ENCODE data around the gene LAMC3.

The LAMC3 gene

DNA sequence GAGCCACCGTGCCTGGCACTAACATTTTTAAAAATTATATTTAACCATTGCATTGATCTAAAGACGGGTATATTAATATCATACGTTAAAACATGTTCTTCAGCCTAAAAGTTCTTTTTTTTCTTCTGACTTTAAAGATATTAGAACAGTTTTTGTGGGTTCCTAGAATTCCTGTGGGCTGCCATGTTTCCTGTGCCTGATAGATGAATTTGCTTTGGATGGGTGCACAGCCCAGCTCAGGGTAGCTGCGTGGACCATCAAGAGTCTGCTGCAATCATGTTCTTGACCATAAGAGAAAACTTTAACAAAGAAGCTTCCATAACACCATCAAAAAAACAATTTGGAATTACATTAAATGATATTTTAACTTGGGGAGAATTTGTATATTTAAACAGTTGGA lies 2.4 kb upstream of the LAMC3 start:
- no peak for DNase-seq
- Mint-ChIP-seq H3K36me3 (no peaks in the 10 kb centered on the region), H3K27me3 (peaks cover 19 to 41% of the 10 kb centered on the region in 2 donors), H3K4me1 (peaks cover 0 to 4% of the 10 kb centered on the region in 2 donors), H3K4me3 (no peak overlapping the region), H3K9me3 (no peaks in the 10 kb centered on the region), H3K27ac (no peak overlapping the region)
- no peak for ATAC-seq (replicated peaks)

DNA sequence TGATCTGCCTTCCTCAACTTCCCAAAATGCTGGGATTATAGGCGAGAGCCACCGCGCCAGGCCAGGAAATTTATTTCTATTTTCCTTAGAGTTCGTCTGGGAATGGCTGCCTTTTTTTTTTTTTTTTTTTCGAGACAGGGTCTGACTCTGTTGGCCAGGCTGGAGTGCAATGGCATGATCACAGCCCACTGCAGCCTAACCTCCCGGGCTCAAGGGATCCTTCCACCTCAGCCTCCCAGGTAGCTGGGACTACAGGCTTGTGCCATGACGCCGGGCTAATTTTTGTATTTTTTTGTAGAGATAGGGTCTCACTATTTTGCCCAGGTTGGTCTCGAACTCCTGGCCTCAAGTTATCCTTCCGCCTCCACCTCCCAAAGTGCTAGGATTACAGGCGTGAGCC lies 888 bp upstream of the LAMC3 start:
- no peak overlapping the region for H3K27ac Mint-ChIP-seq
- H3K36me3 Mint-ChIP-seq, result no peaks in the 10 kb centered on the region
- H3K27me3 Mint-ChIP-seq, result peaks cover 26 to 39% of the 10 kb centered on the region in 2 donors
- peaks cover 0 to 4% of the 10 kb centered on the region in 2 donors for H3K4me1 Mint-ChIP-seq
- no peak for ATAC-seq (replicated peaks)
- no peaks in the 10 kb centered on the region for H3K9me3 Mint-ChIP-seq
- no peak overlapping the region for H3K4me3 Mint-ChIP-seq
- DNase-seq, result no peak

DNA sequence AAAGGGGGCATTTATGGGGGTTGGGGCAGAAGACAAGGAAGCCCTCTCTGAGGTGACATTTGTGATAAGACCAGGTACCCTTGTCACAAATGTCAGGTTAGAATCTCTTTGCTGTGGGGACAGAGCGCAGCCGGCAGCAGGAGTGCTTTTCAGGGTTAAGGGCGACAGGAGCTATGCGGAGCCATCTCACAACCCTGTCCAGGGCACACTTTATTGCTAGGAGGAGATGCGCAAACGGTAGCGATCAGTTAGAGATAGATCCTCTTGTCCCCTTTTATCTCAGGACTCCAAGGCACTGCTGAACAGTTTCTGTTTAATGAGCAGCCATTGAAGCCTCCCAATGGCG lies 438 bp upstream of the LAMC3 start:
- H3K27me3 Mint-ChIP-seq, result peaks cover 30 to 39% of the 10 kb centered on the region in 2 donors
- DNase-seq (no peak), ATAC-seq (replicated peaks) (no peak)
- H3K9me3 Mint-ChIP-seq, result no peaks in the 10 kb centered on the region
- H3K4me1 Mint-ChIP-seq, result peaks cover 0 to 4% of the 10 kb centered on the region in 2 donors
- no peak overlapping the region for H3K27ac Mint-ChIP-seq
- H3K36me3 Mint-ChIP-seq, result no peaks in the 10 kb centered on the region
- H3K4me3 Mint-ChIP-seq, result peak overlapping the region; percentile 11 to 62

DNA sequence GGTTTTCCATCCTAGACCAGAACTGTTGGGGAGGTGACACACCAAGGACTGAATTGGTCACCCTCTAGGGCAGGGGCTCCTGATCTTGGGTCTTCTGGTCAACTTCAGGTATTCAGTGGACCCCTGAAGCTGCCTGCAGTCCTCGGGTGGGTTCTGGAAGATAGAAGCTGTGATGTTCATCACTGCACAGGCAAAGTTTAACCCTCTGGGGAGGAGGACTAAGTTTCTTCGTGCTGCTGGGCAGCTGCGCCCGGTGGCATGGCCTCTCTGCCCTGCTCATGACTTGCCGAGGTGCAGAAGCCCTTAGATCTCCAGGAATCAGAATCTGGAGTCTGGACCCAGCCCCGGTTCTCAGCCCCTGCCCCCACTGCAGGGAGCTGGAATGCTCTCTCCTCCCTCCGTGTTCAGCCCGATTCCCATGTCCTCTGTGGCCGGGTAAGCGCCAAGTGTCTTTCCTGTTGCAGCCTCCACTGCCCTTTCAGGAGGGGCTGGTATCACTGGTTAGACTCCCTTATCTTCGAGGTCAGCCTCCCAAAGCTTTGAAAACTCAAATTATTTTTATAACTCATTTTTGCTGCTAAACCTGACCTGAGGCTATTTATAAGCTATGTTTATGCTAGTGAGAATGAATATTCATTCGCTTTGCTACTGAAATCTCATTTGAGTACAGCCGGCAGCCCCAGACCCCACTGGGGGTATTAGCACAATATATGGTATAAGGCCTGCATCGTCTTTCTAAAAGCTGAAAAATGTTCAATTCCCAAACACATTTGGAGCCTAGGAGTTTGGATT lies 1.7 kb downstream of the LAMC3 start:
- H3K4me1 Mint-ChIP-seq, result peaks cover 0 to 4% of the 10 kb centered on the region in 2 donors
- ATAC-seq (replicated peaks) (no peak), DNase-seq (no peak)
- peaks cover 39% of the 10 kb centered on the region in 2 donors for H3K27me3 Mint-ChIP-seq
- no peak overlapping the region for H3K4me3 Mint-ChIP-seq
- H3K27ac Mint-ChIP-seq, result no peak overlapping the region
- no peaks in the 10 kb centered on the region for H3K9me3 Mint-ChIP-seq
- no peaks in the 10 kb centered on the region for H3K36me3 Mint-ChIP-seq

DNA sequence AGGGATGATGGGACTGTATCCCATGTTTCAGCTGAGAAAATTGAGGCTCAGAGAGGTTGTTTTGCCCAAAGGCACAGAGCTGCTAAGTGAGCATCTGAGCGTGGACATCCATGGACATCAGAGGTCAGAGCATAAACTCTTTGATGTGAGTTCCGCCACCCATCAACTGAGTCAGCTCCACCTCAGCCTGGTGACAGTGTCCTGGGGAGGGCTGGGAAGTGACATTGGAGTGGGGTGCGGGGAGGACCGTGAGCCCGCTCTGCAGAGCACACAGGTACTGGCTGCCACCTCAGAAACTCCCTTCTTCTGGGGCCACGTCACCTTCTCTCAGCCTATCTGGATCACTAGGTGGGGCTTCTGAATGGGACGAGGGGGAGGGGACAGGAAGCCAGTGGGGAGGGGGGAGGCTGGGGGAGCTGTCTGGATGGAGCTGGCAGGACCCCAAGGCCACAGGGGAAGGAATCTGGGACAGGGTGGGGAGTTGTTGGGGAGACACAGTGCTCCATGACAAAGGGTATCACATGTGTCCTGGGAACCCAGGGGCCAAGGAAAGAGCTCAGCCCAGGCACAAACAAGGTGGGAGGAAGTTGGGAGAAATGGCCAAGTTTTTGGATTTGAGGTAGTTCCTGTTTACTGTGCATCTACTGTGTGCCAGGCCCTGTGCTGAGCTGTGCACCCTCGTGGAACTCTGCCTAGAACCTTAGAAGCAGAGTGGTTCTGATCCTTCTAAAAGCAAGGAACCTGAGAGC lies 2.5 kb downstream of the LAMC3 start:
- Mint-ChIP-seq H3K27me3 (peaks cover 39 to 46% of the 10 kb centered on the region in 2 donors), H3K9me3 (no peaks in the 10 kb centered on the region), H3K27ac (no peak overlapping the region)

DNA sequence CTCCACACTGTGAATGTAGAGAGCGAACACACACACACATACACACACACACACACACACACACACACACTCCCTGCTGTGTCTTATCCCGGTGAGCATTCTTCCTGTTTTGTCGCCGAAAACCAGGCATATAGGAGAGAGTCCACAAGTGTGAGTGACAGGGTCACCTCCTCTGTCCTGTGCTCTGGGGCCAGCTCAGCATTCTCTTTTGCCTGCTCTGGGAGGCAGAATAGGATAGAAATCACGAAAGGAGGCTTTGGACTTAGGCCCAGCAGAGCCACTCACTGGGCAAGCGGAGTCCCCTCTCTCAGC lies 3.0 kb downstream of the LAMC3 start:
- no peak for ATAC-seq (replicated peaks)
- no peak overlapping the region for H3K27ac Mint-ChIP-seq
- no peaks in the 10 kb centered on the region for H3K9me3 Mint-ChIP-seq
- H3K4me3 Mint-ChIP-seq, result no peak overlapping the region
- peaks cover 0 to 4% of the 10 kb centered on the region in 2 donors for H3K4me1 Mint-ChIP-seq
- peaks cover 39 to 46% of the 10 kb centered on the region in 2 donors for H3K27me3 Mint-ChIP-seq
- H3K36me3 Mint-ChIP-seq, result no peaks in the 10 kb centered on the region
- DNase-seq, result no peak

More for the DNA sequence above, 2.5 kb downstream of the LAMC3 start:
- Mint-ChIP-seq H3K4me3 (no peak overlapping the region), H3K36me3 (no peaks in the 10 kb centered on the region), H3K4me1 (peaks cover 0 to 4% of the 10 kb centered on the region in 2 donors)
- DNase-seq, result no peak
- ATAC-seq (replicated peaks), result no peak

DNA sequence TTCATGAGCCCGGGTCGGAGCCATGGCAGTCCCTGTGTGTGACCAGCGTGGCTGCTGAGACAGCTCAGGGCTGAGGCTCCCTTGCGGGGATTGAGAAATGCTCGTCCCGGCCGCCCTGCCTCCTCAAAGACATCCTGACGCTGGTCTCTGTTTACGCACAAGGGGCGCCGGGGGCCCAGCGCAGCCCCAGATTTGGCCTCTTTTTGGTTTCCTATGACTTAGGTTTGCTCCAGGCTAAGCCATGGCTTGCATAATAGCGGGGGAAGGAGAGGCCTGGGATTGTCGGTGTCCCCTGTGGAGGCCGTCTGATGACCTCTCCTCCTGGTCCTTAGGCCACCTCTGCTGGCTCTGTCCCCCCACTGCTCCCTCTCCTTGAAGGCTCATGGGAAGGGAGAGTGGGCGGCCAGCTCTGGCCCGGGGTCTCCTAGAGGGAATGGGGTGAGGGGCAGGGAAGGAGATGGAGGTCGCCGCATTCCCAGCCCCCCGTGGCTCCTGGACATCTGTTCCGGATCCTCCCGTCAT lies 3.5 kb downstream of the LAMC3 start:
- ATAC-seq (replicated peaks) (no peak), DNase-seq (no peak)
- H3K27ac Mint-ChIP-seq, result no peak overlapping the region
- peaks cover 0 to 4% of the 10 kb centered on the region in 2 donors for H3K4me1 Mint-ChIP-seq
- no peaks in the 10 kb centered on the region for H3K9me3 Mint-ChIP-seq
- peaks cover 39 to 46% of the 10 kb centered on the region in 2 donors for H3K27me3 Mint-ChIP-seq
- no peaks in the 10 kb centered on the region for H3K36me3 Mint-ChIP-seq
- H3K4me3 Mint-ChIP-seq, result no peak overlapping the region

DNA sequence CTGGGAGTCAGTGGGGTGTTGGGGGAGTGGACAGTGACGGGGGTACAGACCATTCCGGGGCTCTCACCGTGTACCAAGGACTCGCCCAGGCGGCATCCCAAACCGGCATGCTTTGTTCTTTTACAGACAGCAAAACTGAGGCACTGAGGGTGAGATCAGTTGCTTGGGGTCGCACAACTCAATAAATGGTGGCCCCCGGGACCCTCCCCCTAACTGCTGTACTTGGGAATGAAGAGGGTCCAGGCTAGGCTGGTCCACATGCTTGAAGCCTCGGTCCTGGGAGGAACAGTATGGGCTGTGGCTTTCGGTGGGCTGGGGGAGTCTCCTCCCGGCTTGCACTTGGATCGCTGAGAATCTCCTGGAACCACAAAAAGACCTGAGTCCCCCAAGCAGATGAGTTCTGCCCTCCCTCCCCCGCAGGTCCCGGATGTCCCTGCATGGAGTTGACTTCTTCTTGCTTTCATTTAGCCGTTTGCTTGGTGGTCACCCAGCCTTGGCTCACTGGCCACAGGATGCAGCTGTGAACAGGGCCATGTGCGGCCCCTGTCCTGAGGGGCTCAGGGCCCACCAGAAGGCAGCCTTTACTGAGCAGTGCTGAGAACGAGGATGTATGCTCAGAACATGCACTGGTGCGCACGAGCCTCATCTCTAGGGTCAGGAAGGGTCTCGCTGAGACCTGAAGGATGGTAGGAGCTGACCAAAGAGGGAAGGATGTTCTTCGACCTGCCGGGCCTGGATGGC lies 4.2 kb downstream of the LAMC3 start:
- no peak overlapping the region for H3K27ac Mint-ChIP-seq
- H3K9me3 Mint-ChIP-seq, result no peaks in the 10 kb centered on the region
- peaks cover 38 to 46% of the 10 kb centered on the region in 2 donors for H3K27me3 Mint-ChIP-seq

DNA sequence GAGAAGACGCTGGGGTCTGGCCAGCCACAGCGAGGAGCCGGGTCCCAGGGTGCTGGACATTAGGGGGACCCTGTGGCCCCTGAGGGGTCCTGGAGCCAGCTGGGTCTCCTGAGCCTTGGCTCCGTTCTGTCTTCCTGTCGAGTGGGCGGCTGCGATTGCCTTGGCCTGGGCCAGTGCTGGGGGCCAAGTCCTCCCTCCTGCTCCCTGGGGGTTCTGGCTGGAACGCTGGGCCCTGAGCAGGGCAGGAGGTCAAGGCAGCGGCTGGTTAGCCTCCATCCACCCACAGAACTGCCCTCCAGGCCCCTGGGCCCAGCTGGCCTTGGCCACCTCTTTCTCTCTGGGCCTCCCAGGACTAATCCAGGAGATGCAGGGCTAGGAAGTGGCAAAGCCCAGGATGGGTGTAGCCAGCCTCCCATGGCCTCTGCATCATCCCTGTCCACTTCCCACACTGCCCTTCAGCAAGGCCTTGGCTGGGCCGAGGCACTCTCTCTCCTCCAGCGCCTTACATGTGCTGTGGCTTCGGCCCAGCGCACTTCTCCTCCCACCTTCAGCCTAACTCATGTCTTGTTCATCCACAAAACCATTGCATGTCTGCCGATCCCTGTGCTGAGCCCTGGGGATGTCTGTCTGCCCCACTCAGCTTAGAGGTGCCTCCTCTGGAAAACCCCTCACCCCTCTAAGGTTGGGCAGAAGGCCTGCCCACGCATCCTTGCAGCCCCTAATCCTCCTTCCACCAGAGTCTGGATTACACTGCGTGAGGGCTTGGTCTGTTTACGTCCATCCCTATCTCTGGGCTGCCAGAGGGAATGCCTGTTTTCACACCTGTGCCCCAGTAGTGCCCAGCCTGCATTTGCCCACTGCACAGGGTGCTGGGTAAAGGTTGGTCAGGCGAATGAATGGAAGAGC lies 5.0 kb downstream of the LAMC3 start:
- H3K27me3 Mint-ChIP-seq, result peaks cover 32 to 47% of the 10 kb centered on the region in 2 donors
- no peak for ATAC-seq (replicated peaks)

More for the DNA sequence above, 4.2 kb downstream of the LAMC3 start:
- DNase-seq (no peak), ATAC-seq (replicated peaks) (no peak)
- H3K36me3 Mint-ChIP-seq, result no peaks in the 10 kb centered on the region
- peaks cover 0 to 4% of the 10 kb centered on the region in 2 donors for H3K4me1 Mint-ChIP-seq
- no peak overlapping the region for H3K4me3 Mint-ChIP-seq

GRCh38 chr9:131015112-131015511 lies 6.1 kb downstream of the LAMC3 start:
- Mint-ChIP-seq H3K9me3 (no peaks in the 10 kb centered on the region), H3K4me3 (no peak overlapping the region), H3K27ac (no peak overlapping the region), H3K4me1 (peaks cover 0 to 2% of the 10 kb centered on the region in 2 donors), H3K27me3 (peaks cover 23 to 43% of the 10 kb centered on the region in 2 donors), H3K36me3 (no peaks in the 10 kb centered on the region)
- ATAC-seq (replicated peaks), result no peak
- DNase-seq, result no peak

More for the DNA sequence above, 5.0 kb downstream of the LAMC3 start:
- Mint-ChIP-seq H3K4me3 (no peak overlapping the region), H3K4me1 (peaks cover 0 to 4% of the 10 kb centered on the region in 2 donors), H3K9me3 (no peaks in the 10 kb centered on the region), H3K36me3 (no peaks in the 10 kb centered on the region), H3K27ac (no peak overlapping the region)
- DNase-seq, result no peak

DNA sequence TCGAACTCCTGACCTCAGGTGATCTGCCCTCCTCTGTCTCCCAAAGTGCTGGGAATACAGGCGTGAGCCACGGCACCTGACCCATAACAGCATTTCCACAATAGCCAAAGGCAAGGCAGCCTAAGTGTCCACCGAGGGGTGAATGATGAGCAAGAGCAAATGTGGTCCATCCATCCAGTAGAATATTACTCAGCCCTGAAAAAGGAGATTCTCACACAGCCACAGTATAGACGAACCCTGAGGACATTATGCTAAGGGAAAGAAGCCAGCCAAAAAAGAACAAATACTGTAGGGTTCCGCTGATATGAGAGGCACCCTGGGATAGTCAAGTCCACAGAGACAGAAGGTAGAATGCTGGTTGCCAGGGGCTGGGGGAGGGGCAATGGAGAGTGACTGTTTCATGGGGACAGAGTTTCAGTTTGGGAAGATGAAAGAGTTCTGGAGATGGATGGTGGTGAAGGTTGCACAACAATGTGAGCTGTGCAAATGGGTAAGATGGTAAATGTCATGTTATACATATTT lies 7.0 kb downstream of the LAMC3 start:
- H3K4me1 Mint-ChIP-seq, result peaks cover 0 to 2% of the 10 kb centered on the region in 2 donors
- H3K4me3 Mint-ChIP-seq, result no peak overlapping the region
- H3K36me3 Mint-ChIP-seq, result no peaks in the 10 kb centered on the region
- H3K27ac Mint-ChIP-seq, result no peak overlapping the region
- ATAC-seq (replicated peaks), result no peak
- no peak for DNase-seq
- no peaks in the 10 kb centered on the region for H3K9me3 Mint-ChIP-seq
- H3K27me3 Mint-ChIP-seq, result peaks cover 14 to 40% of the 10 kb centered on the region in 2 donors

DNA sequence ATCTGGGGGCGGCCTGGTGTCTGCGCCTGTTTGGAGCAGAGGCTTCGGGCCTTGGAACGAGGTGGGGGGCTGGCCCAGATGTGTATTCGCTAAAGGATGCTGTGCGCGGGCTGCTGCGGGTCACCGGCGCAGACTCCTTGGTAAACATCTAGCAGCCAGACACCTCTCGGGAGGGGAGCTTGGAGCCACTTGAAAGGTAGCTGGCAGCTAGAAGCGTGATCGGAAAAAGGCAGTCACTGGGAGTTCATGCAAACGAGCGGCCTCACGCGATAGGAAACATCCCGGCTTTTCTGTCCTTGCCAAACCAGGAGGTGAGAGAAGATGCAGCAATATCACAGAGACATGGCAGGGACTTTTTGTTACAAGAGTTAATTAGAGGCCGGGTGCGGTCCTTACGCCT lies 8.1 kb downstream of the LAMC3 start:
- Mint-ChIP-seq H3K4me1 (peaks cover 0 to 2% of the 10 kb centered on the region in 2 donors), H3K36me3 (no peaks in the 10 kb centered on the region), H3K9me3 (no peaks in the 10 kb centered on the region), H3K27ac (no peak overlapping the region), H3K4me3 (no peak overlapping the region), H3K27me3 (peaks cover 3 to 28% of the 10 kb centered on the region in 2 donors)
- ATAC-seq (replicated peaks) (no peak), DNase-seq (no peak)

DNA sequence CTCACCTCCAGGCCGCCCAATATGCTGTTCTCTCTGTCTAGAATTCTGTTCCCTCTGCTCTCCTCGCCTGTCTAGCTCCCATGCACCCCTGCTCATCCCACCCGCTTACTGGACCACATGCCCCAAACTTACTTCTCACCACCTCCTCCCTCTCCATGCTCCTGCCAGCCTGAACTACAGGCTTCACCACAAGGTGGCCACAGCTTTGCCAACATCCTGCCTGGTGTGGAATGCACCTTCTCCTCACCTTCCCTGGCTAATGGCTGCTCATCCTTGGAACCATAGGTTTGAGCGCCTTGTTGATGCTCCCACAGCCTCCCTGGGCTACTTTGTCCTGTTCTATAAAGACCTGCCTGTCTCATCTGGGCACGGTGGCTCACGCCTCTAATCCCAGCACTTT lies 9.6 kb downstream of the LAMC3 start:
- Mint-ChIP-seq H3K9me3 (no peaks in the 10 kb centered on the region), H3K27ac (no peak overlapping the region), H3K36me3 (no peaks in the 10 kb centered on the region), H3K27me3 (peaks cover 5 to 26% of the 10 kb centered on the region in 2 donors), H3K4me1 (peaks cover 0 to 2% of the 10 kb centered on the region in 2 donors), H3K4me3 (no peak overlapping the region)
- no peak for DNase-seq
- ATAC-seq (replicated peaks), result no peak
